Inferior parietal cortex (tissue), 1 donor: ENCODE results near the gene SLITRK3.
"Not testable (repeated sequence)": the region's sequence is repeated elsewhere in the genome, so short reads cannot be mapped to it uniquely, and the experiment has no call there.

Source experiments
- DNase-seq: peaks from one replicate; pipeline ENCODE4 v3.0.0-alpha.2; 2016; ENCODE audit errors: extremely low spot score

Gene SLITRK3

GRCh38 chr3:165193366-165194254 is 2.6 kb downstream of the SLITRK3 start:
- DNase-seq, result no peak

- no peak for DNase-seq
Measured at GRCh38 chr3:165192610-165193192, 3.5 kb downstream of the SLITRK3 start.

DNA sequence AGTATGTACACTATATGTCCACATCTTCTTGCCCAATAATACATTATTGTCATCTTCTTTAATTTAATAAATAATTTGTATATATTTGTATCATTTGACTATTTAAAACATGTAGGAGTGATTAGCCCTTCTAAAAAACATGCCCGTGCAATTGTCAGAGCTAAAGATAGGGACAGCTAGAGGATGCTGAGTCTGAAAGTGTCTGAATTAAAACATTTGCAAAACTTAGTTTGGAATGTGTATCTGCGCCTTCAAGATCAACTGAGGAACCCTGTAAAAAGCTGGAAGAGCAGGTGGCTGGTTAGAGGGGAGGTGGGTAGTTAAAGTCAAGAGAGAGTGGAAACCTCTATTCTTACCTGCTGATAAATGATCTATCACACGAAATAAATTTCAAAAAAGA is 4.7 kb downstream of the SLITRK3 start:
- DNase-seq, result no peak

DNA sequence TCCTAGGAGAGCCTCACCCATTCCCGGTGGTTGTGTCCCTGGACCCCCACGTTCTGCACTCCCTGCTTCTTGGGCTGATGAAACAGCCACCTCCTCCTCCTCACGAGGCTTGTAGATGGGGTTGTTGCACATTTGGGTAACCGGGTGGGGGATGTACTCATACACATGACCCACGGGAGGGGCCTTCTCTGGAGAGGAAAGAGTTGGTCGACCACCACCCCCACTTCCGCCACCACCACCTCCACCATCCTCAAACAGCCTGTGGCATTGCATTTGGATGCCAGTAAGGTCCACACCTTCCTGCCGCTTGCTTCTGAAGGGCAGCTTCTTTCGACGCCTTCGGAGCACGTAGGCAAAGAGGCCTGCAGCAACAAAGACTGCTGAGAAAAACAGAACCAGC is 7.7 kb downstream of the SLITRK3 start:
- no peak for DNase-seq

- peak; percentile 81 for DNase-seq
Measured at GRCh38 chr3:165185707-165186327, 10.4 kb downstream of the SLITRK3 start.

- no peak for DNase-seq
Measured at GRCh38 chr3:165181556-165181955, 14.6 kb downstream of the SLITRK3 start.

- DNase-seq, result no peak
Measured at GRCh38 chr3:165170236-165170635, 25.9 kb downstream of the SLITRK3 start.

DNA sequence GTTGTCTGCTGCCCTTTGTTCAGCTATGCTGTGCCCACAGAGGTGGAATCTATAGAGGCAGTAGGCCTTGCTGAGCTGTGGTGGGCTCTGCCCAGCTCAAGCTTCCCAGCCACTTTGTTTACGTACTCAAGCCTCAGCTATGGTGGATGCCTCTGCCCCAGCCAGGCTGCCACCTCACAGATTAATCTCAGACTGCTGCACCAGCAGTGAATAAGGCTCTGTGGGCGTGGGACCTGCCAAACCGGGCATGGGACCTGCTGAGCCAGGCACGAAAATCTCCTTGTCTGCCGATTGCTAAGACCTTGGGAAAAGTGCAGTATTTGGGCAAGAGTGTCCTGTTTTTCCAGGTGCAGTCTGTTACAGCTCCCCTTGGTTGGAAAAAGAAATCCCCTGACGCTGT is 26.8 kb downstream of the SLITRK3 start:
- no peak for DNase-seq

DNA sequence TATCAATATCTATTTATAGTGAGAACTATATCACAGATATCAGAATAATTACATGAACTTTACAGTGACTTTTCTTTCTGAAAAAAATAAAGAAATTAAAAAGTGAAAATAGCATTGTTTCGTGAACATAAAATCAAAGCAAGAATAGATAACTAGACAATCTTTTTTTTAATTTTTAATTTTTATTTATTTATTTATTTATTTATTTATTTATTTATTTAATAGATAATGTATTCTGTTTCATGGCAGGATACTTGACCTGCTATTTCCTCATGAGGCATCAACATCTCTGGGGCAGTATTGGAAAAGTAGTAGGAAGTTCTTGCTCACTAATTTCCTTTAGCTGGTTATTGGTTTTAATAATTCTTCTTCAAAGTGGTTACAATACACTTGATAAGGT is 33.3 kb downstream of the SLITRK3 start:
- no peak for DNase-seq

DNA sequence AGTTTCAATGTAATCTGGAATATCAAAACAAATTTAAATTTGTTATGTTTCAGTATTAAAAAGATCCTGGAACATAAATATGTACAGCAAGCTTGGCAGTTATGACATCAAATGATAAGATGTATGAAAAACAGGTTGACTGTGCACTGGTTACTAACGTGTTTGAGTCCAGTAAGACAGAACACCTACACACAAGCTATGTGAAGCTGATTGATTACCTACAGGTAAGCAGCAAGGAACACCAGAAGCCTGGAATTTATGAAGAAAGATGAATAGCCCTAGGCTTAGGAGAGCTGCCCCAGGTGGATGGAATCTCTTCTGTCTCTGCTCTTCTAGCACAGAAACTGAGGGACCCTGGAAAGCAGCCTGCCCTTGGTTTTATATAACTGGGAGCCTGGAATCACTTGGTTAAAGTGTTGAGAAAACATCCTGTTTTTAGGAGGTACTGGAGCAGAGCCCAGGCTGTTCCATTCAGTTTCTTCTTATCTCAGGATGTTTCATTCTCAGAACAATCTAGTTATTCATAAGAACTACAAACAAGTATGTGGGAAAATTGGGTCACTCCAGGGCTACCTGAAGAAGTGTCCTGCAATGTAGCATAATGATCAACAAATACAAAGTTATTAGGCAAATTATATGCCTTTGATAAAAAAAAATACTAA is 36.3 kb downstream of the SLITRK3 start:
- peak; percentile 17 for DNase-seq

GRCh38 chr3:165158011-165158410 is 38.2 kb downstream of the SLITRK3 start:
- DNase-seq, result no peak

DNA sequence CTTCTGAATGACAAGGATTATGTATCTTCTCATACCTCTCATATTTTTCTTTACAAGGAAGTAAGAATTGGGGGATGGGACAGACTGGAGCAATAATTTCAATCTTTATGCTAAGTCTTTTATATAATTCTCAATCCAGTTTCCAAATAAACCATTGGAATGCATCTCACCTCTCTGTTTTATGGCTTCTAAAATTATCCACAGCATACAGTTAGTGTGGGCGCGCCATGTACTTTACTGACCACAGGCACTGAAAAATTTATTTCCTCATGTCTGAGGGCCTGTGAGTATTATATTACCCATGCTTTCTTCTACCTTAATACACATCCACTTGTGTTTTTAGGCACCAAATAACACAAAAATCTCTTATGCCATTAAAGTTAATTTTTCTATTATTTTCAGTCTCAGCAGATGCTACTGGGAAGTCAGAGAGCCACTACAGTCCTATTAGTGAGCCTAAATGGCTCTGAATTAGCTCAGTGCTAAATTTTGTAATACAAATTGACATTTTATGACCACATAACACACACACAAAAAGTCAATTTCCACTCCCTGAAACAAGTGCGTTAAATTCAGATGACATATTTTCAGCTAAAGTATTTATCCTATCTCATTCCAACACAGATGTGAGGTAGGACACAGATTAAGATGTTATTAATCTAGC is 39.3 kb downstream of the SLITRK3 start:
- DNase-seq, result no peak

GRCh38 chr3:165148876-165149441 is 47.2 kb downstream of the SLITRK3 start:
- DNase-seq, result no peak

- DNase-seq, result no peak
Measured at GRCh38 chr3:165144271-165144670, 51.9 kb downstream of the SLITRK3 start.

GRCh38 chr3:165139918-165140317 is 56.3 kb downstream of the SLITRK3 start:
- not testable (repeated sequence) for DNase-seq
